HepG2 (cell line): Measurements from ENCODE around the gene DENND2D. TPM values are rescaled to one million over a fixed set of nuclear protein-coding genes. Genes with fewer than 3 reads are reported as not detected.

Experiments
- BCLAF1 ChIP-seq: fragments of 450-650 bp; IDR thresholded peaks from 2 replicates; pipeline ENCODE4 v1.6.1; 2017; ENCODE audit warnings: mild to moderate bottlenecking
- RXRB ChIP-seq: IDR thresholded peaks from 2 replicates; pipeline ENCODE4 v1.6.1; 2016; ENCODE audit warnings: borderline replicate concordance, missing genetic modification reagents, missing compliant biosample characterization
- ZKSCAN5 ChIP-seq: sonication (generic); formaldehyde crosslinking; IDR thresholded peaks from 2 replicates; pipeline ENCODE4 v1.5.1; 2020; ENCODE audit warnings: mild to moderate bottlenecking, missing genetic modification reagents
- polyA plus RNA-seq, 8 experiments: library from polyadenylated mRNA; depleted of rRNA in 3 of 8; stranded (reverse) in 7 of 8; unstranded in 1 of 8; fragments of >200 nt; fragmentation: Illumina TruSeq in 4 of 8; extraction: Trizol in 4 of 8; gene quantifications; 2 replicates each; pipeline versions ENCODE4 v1.2.1 to v1.2.3, GENCODE V29; 2011 to 2016; ENCODE audit warnings: low read depth in 4 of 8, missing spikeins in 1 of 8, mixed read lengths in 1 of 8; ENCODE audit not compliant: insufficient read depth in 1 of 8
- small RNA-seq, 3 experiments: library from RNA; depleted of rRNA; stranded (forward); fragments of <200 nt; gene quantifications; one replicate each; pipeline ENCODE3, GENCODE V24; 2012; ENCODE audit warnings: low read depth in 2 of 3, low replicate concordance in 1 of 3; ENCODE audit not compliant: insufficient read length in 3 of 3, insufficient read depth in 2 of 3
- total RNA-seq, 5 experiments: library from RNA; depleted of rRNA; stranded (reverse); fragments of >200 nt; fragmentation: Illumina TruSeq; extraction: Trizol; gene quantifications; 2 replicates each; pipeline ENCODE4 v1.2.3, GENCODE V29; 2016; ENCODE audit warnings: low read depth in 1 of 5

Gene DENND2D
- total and polyA plus RNA-seq, 2 of the 13 experiments (the other 11 are each of a cell fraction or from before 2014, with no cell fraction given) = 0.04 TPM; not detected in 1

- TF ChIP-seq BCLAF1 = no peak
- no peak for TF ChIP-seq ZKSCAN5 (CRISPR knock-in tag)
- TF ChIP-seq RXRB (CRISPR knock-in tag) = peak; percentile 18; the same call in 1 of the 2 replicates
- TF ChIP-seq, all 625 proteins: peak for 53
These were observed 61.0 kb downstream of the DENND2D start (continued) for GRCh38 chr1:111139324-111139955.

Small RNA genes within 50 kb of the gene (small RNA-seq; reads per million reads assigned to genes)
- 0 reads per million in 3 experiments for gene AL355816.1

Other genes with a start within 250 kb of the DENND2D start
- gene LRIF1, start 236.7 kb downstream of the DENND2D start, total RNA-seq (2016; rRNA removed; fragmentation: Illumina TruSeq; extraction: Trizol) = 42.4 and 67.4 TPM in 2 replicates
- 18.4 and 18.6 TPM in 2 replicates for gene LRIF1, start 236.7 kb downstream of the DENND2D start, polyA plus RNA-seq (2011; rRNA removed)
- 22.9 and 33.2 TPM in 2 replicates for gene DRAM2, start 60.6 kb downstream of the DENND2D start, total RNA-seq (2016; rRNA removed; fragmentation: Illumina TruSeq; extraction: Trizol)
- gene DRAM2, start 60.6 kb downstream of the DENND2D start, polyA plus RNA-seq (2011; rRNA removed) = 115 and 123 TPM in 2 replicates
- 33.6 and 48.2 TPM in 2 replicates for gene CEPT1, start 60.4 kb downstream of the DENND2D start, total RNA-seq (2016; rRNA removed; fragmentation: Illumina TruSeq; extraction: Trizol)
- gene CEPT1, start 60.4 kb downstream of the DENND2D start, polyA plus RNA-seq (2011; rRNA removed) = 33.3 and 35.7 TPM in 2 replicates
- 1.7 and 1.9 TPM in 2 replicates for gene CHI3L2, start 27.1 kb upstream of the DENND2D start, total RNA-seq (2016; rRNA removed; fragmentation: Illumina TruSeq; extraction: Trizol)
- gene CHI3L2, start 27.1 kb upstream of the DENND2D start, polyA plus RNA-seq (2011; rRNA removed) = 0.46 and 0.65 TPM in 2 replicates
- not detected in 2 replicates for gene CHIA, start 90.2 kb upstream of the DENND2D start, total RNA-seq (2016; rRNA removed; fragmentation: Illumina TruSeq; extraction: Trizol)
- not detected in 2 replicates for gene CHIA, start 90.2 kb upstream of the DENND2D start, polyA plus RNA-seq (2011; rRNA removed)
- gene OVGP1, start 227.1 kb upstream of the DENND2D start, total RNA-seq (2016; rRNA removed; fragmentation: Illumina TruSeq; extraction: Trizol) = 1.2 TPM in 2 replicates
- 3.3 and 4.8 TPM in 2 replicates for gene OVGP1, start 227.1 kb upstream of the DENND2D start, polyA plus RNA-seq (2011; rRNA removed)
- gene WDR77, start 248.6 kb upstream of the DENND2D start, total RNA-seq (2016; rRNA removed; fragmentation: Illumina TruSeq; extraction: Trizol) = 90.6 and 93.3 TPM in 2 replicates
- gene WDR77, start 248.6 kb upstream of the DENND2D start, polyA plus RNA-seq (2011; rRNA removed) = 96.3 and 108 TPM in 2 replicates
- 541 and 772 TPM in 2 replicates for gene ATP5PB, start 248.8 kb upstream of the DENND2D start, total RNA-seq (2016; rRNA removed; fragmentation: Illumina TruSeq; extraction: Trizol)
- gene ATP5PB, start 248.8 kb upstream of the DENND2D start, polyA plus RNA-seq (2011; rRNA removed) = 209 and 297 TPM in 2 replicates